KOPT-K1 (cell line): ENCODE data around the gene TUBB4A.
A peak's percentile ranks its signal among the peaks of the same experiment; 100 is the strongest.
"Not testable (repeated sequence)": the region's sequence is repeated elsewhere in the genome, so short reads cannot be mapped to it uniquely, and the experiment has no call there.

ENCODE experiments used
- H3K27ac ChIP-seq: fragments of 200-600 bp; sonication (generic); 2 replicates; pipeline ENCODE4 v1.5.1; 2016; ENCODE audit warnings: antibody characterized with exemption, mild to moderate bottlenecking, low read depth, low read length; ENCODE audit not compliant: poor library complexity, severe bottlenecking
- H3K36me3 ChIP-seq: fragments of 200-600 bp; sonication (generic); 2 replicates; pipeline ENCODE4 v1.5.1; 2017; ENCODE audit warnings: antibody characterized with exemption, mild to moderate bottlenecking, low read length, moderate library complexity; ENCODE audit not compliant: insufficient read depth
- H3K9me3 ChIP-seq: fragments of 200-600 bp; sonication (generic); 2 replicates; pipeline ENCODE4 v1.5.1; 2017; ENCODE audit warnings: antibody characterized with exemption, low read length, mild to moderate bottlenecking; ENCODE audit not compliant: insufficient read depth, poor library complexity, severe bottlenecking

TUBB4A gene

DNA sequence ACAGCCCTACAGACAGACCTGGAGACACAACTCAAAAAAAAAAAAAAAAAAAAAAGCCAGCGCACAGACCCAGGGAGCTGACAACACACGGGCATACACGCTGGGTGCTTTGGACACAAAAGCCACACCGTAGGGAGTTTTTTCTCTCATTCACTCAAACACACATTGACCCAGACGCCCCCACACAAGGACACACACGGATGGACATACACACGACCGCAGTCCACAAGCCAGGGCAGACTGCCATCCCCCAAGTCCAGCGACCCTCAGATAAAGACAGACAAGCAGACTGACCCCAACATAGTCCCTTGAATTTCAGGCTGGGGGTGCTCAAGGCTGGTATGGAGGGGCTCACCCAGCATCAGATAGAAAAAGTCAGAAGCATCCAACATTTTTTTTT is 12.0 kb upstream of the TUBB4A start:
- Histone ChIP-seq H3K36me3 (no peaks in the 10 kb centered on the region), H3K9me3 (no peaks in the 10 kb centered on the region), H3K27ac (no peak overlapping the region)

DNA sequence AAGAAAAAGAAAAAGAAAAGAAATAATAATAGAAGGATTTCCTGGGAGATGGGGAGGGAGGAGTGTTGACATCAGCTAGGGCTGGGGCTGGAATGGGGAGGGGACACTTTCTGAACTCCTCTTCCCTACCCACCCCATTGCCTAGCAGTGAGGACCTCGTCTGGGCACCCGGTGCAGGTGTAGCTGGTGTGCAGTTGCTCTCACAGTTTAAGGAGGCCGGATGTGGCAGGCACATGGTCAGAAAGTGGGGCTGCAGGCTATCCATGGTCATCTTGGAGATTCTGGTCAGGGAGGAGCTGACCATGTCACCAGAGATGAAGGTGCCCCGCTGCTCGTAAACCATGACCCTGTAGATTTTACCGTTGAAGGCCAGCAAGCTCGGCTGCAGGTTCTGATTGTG is 8.5 kb upstream of the TUBB4A start:
- no peaks in the 10 kb centered on the region for H3K9me3 ChIP-seq
- no peak overlapping the region for H3K27ac ChIP-seq
- H3K36me3 ChIP-seq: no peaks in the 10 kb centered on the region

DNA sequence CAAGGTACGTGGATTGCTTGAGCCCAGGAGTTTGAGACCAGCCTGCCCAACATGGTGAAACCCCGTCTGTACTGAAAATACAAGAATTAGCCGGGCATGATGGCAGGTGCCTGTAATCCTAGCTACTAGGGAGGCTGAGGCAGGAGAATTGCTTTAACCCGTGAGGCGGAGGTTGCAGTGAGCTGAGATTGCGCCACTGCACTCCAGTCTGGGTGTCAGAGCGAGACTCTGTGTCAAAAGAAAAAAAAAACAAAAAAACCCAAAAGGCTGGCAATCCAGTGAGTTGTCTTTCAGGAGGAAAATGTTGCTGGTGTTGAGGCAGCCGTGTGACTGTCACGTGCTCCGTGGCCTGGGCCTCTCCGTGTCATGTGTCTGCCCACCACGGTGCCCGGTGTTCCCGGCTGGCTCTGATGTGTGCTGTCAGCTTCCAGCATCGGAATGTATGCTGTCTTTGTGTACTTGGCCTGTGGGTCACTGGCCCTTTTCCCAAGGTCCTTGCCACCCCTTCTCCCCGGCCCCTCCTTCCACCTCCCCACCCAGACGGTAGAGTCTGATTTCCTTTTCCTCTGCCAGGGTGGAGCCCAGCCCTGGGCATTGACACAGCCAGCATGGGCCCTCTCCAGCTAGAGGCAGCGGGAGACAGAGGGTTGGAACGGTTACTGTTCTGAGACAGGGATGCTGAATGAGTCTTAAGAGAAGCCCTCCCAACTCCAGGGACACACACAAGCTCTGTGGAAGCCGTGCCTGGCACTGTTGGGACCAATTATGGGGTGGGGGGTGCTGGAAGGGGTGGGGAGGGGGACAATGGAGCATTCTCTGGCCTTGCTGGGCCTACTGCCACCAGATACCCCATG is 7.2 kb upstream of the TUBB4A start:
- no peaks in the 10 kb centered on the region for H3K9me3 ChIP-seq
- H3K36me3 ChIP-seq: no peaks in the 10 kb centered on the region
- H3K27ac ChIP-seq: no peak overlapping the region

DNA sequence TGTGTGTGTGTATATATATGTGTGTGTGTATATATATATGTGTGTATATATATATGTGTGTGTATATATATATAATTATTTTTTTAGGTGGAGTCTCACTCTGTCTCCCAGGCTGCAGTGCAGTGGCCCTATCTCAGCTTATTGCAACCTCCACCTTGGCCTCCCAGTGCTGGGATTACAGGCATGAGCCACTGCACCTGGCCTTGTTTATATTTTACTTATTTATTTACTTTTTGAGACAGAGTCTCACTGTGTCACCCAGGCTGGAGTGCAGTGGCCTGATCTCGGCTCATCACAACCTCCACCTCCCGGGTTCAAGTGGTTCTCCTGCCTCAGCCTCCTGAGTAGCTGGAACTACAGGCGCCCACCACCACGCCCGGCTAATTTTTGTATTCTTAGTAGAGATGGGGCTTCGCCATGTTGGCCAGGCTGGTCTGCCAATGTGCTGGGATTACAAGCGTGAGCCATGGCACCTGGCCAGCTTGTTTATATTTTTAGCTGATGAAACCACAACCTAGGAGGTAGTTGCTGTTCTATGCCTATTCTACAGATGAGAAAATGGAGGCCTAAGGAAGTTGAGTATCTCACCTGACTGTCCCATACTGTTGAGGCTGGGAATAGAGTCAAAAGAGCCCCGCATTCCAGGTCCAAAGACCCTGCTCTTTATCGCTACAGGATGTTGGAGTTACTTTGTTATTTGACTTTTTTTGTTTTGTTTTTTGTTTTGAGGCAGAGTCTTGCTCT is 6.1 kb upstream of the TUBB4A start:
- not testable (repeated sequence) for H3K27ac ChIP-seq, H3K36me3 ChIP-seq, H3K9me3 ChIP-seq

DNA sequence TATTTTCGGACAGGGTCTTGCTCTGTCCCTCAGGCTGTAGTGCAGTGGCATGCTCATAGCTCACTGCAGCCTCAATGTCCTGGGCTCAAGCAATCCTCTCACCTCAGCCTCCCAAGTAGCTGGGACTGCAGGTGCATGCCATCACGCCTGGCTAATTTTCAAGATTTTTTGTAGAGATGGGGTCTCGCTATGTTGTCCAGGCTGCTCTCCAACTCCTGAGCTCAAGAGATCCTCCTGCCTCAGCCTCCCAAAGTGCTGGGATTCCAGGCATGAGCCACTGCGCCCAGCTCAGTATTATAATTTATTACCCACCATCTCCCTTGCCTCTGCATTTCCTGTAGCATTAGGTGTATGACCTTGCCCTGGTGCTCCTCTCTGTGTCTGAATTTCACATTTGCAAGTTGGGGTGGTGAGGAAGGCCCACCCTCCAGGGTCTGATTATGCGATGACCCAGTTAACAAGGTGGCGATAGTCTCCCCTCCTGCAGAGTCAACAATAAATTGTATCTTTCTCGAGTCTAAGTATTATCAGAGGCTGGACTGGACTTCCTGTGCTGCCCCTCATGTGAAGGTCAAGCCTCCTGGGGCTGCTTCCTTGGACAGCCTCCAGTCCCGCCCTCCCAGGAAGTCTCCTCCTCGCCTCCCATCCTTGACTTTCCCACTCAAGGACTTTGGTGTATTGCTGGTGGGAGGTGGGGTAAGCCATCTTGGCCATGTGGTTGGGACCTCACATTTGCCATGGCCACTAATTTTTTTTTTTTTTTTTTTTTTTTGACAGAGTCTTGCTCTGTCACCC is 1.5 kb upstream of the TUBB4A start:
- Histone ChIP-seq H3K36me3 (no peaks in the 10 kb centered on the region), H3K9me3 (no peaks in the 10 kb centered on the region), H3K27ac (no peak overlapping the region)

DNA sequence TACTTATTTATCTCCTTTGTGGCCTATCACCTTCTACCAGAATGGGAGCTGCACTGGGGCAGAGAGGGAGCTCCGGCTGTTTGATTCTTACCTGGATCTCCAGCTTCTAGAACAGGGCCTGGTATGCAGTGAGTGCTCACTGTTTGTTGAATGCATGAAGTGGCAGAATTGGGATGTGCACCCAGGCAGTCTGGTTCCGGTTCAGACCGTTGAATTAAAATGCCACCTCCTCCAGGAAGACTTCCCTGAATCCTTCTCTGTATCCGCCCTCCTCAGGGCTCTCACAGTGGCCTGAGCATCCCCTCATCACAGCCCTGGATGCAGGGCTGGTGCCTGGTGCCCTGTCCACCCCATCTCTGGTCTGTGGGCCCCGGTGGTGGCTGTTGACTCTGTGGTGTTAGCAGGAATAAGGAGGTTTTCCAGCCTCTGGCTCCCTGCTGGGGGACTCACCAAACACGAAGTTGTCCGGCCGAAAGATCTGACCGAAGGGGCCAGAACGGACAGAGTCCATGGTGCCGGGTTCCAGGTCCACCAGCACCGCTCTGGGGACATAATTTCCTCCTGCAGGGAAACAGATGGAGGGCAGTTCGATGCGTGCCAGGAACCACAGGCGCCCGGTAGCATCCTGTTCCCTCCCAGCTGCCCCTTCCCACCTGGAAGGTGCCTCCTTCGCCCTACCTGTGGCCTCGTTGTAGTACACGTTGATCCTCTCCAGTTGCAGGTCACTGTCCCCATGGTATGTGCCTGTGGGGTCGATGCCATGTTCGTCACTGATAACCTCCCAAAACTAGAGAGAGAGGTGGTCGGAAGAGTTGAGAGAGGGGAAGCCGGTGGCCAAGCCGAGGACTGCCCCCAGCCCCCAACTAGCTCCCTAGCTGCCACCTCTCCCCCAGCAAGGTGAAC is 1.0 kb downstream of the TUBB4A start:
- Histone ChIP-seq H3K9me3 (no peaks in the 10 kb centered on the region), H3K27ac (no peak overlapping the region), H3K36me3 (no peaks in the 10 kb centered on the region)

DNA sequence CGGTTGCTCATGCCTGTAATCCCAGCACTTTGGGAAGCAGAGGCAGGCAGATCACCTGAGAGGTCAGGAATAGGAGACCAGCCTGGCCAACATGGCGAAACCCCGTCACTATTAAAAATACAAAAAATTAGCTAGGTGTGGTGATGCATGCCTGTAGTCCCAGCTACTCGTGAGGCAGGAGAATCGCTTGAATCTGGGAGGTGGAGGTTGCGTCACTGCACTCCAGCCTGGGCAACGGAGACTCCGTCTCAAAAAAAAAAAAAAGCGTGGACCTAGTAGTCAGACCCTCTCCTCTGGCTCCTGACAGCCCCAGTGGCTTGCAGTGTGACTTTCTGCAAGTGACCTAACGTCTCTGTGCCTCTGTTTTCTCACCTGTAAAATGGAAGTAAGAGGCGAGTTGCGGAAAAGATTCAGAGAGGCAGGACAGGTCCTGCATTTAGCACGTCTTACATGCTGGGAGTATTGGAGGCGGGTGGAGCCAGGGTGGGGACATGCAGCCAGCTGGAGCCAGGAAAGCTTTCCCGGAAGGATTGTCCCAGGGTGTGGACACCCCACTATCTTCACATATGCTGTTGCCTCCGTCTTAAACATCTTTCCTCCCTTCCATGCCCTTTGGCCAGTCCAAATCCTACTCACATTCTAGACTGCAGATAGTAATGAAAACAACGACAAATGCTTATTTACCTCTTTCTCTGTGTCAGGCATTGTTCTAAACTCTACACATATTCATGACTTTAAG is 2.9 kb downstream of the TUBB4A start:
- H3K36me3 ChIP-seq: no peaks in the 10 kb centered on the region
- H3K27ac ChIP-seq: no peak overlapping the region
- no peaks in the 10 kb centered on the region for H3K9me3 ChIP-seq

DNA sequence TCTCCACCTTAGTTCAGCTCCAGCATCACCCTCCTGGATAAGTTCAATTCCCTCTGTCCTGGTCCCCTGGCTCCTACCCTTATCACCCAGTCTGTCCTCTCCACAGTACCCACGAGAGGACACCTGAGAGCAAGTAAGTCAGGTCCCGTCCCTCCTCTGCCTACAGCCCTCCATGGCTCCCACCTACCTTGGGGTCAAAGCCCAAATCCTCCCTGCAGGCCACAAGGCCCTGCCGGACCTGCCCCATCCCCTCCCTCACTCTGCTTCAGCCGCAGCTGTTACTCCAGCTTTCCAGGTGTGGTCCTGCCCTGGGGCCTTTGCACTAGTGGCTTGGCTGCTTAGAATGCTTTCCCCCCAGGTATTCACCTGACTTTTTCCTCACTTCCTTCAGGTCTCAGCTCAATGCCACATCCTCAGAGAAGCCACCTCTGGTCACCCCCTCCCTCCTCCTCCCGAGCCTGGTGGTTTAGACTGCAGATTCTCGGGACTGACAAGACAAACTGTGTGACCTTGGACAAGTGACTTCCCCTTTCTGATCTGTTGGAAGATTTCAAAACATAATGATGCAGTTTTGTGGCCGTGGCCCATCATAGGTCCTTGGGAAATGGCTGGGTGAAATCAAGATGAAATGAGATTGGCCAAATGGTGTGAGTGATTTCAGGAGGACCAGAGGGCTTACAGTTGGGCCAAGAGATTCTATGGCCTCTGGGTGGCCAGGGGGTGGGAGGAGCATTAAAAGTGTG is 3.6 kb downstream of the TUBB4A start:
- Histone ChIP-seq H3K36me3 (no peaks in the 10 kb centered on the region), H3K9me3 (no peaks in the 10 kb centered on the region), H3K27ac (no peak overlapping the region)

DNA sequence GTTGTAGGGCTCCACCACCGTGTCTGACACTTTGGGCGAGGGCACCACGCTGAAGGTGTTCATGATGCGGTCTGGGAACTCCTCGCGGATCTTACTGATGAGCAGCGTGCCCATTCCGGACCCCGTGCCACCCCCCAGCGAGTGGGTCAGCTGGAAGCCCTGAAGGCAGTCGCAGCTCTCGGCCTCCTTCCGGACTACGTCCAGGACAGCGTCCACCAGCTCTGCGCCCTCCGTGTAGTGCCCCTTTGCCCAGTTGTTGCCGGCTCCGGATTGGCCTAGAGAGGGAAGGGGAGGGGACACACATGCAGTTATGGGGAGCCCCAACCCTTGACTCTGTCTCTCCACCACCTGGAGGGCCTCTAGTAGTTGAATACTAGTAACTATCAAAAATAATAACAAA is 6.2 kb downstream of the TUBB4A start:
- H3K36me3 ChIP-seq: no peaks in the 10 kb centered on the region

DNA sequence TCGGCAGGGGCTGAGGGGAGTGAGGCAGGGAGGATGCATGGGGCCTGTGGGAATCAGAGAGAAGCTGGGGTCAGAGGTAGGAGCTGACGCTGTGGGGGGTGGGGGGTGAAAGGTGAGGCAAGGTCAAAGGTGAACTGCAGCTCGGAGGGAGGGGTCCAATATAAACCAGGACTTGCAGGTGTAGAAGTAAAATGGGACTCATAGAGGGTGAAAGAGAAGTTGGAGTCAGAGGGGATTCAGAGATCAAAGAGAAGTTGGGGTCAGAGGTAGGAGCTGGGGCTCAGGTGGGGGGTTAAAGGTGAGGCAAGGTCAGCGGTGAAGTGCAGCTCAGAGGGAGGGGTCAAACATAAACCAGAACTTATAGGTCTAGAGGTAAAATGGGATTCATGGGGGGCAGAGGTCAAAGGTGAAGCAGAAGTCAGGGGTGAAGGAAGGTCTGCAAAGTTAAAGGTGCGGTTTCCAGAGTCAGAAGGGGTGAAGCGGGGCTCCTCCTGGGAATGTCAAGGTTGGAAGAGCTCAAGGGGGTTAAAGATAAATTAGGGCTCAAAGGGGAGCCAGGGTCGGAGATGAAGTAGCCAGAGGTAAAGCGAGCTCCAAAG is 7.6 kb downstream of the TUBB4A start:
- Histone ChIP-seq H3K9me3 (peaks cover 7% of the 10 kb centered on the region), H3K36me3 (no peaks in the 10 kb centered on the region), H3K27ac (no peak overlapping the region)

More for the DNA sequence above, 6.2 kb downstream of the TUBB4A start:
- no peak overlapping the region for H3K27ac ChIP-seq
- H3K9me3 ChIP-seq: peaks cover 7% of the 10 kb centered on the region

DNA sequence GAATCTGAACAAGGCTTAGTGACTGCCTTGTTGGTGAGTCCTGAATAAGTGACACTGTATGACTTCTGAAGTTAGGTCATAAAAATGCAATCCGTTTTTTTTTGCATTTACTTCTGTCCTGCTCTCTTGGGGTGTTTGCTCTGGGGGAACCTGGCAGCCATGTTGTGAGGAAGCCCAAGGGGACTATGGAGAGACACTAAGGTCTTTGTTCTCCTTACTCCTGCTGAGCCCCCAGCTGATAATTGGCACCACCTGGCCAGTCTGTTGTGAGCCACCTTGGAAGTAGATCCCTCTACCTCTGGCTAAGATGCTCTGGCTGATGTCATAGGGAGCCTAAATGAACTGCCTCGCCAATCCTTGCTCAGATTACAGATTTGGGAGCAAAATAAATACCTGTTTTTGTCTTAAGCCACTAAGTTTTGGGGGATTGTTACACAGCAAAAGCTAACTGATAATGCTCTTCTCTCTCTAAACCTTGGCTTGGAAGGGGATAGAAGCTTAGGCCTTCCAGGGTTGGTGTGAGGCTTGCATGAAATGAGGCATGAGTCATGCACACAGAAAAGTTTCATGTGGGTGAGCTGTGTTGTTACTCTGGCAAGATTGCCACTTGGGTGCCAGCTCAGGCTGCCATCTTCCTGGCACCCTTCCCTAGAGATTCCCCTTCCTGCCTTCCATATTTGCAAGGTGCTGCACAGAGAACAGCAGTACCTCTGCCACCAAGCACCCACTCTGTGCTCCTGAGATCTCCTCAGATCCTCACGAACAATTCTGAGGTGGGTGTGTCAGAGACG is 10.1 kb downstream of the TUBB4A start:
- Histone ChIP-seq H3K36me3 (no peaks in the 10 kb centered on the region), H3K27ac (no peak overlapping the region), H3K9me3 (peaks cover 7% of the 10 kb centered on the region)

DNA sequence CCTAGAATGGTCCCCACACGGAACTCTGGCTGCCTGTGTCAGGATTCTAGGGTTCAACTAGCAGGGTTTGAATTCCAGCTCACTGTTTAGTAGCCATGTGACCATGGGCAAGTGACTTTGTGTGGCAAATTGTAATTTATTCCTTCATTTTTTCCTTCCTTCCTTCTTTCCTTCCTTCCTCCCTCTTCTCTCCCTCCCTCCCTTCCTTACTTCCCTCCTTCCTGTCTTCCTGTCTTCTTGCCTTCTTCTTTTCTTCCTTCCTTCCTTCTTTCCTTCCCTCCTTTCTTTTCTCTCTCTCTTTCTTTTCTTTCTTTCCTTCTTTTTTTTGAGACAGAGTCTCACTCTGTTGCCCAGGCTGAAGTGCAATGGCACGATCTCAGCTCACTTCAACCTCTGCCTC is 12.0 kb downstream of the TUBB4A start:
- peaks cover 7% of the 10 kb centered on the region for H3K9me3 ChIP-seq
- no peaks in the 10 kb centered on the region for H3K36me3 ChIP-seq
- peak overlapping the region; percentile 48 for H3K27ac ChIP-seq
